ENCODE measurements around the gene SIGLECL1.

DNA sequence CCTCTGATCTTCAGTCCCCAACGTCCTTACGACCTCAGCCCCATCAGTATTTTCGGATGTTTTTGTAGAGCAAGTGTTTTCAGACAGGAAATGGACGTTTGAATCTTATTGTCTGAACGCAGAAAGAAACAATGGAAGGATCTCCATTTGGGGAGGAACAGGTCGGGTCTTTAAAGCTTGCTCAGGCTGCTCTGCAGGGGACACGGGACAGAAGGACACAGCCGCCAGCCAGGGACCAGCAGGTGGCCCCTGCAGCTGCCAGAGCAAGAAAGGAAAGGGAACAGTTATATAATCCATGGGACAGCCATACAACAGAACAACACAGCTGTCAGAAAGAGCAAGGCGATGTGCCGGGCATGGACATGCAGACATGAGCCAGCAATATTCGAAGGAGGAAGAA lies 42.1 kb downstream of the SIGLECL1 start:
- no peak for TF ChIP-seq REST (IDR thresholded peaks at IDR 0.05; ENCODE audit: insufficient read depth in 1 of 2, low read depth in 2 of 2, low read length in 2 of 2)
- TF ChIP-seq POLR2AphosphoS5 (IDR thresholded peaks at IDR 0.05; ENCODE audit: low read depth, low read length) = no peak
- no peak for TF ChIP-seq SIN3A (IDR thresholded peaks at IDR 0.05; ENCODE audit: borderline replicate concordance, insufficient read depth, low read length)
- TF ChIP-seq TAF1 (IDR thresholded peaks at IDR 0.05; ENCODE audit: borderline replicate concordance, insufficient read depth, low read length) = no peak
- no peak for TF ChIP-seq FOXP2 (optimal IDR thresholded peaks at IDR 0.05; ENCODE audit: borderline replicate concordance, extremely low read depth, extremely low read length, insufficient read depth)
